ENCODE measurements around the gene NFXL1. TPM values are rescaled to one million over a fixed set of nuclear protein-coding genes. Genes with fewer than 3 reads are reported as not detected.
A peak's percentile ranks its signal among the peaks of the same experiment; 100 is the strongest.

The NFXL1 gene
- total RNA-seq, 4 donors from 2014 or later, result 10.8 to 21.6 (median 16.3) TPM

- TF ChIP-seq POLR2AphosphoS5 (IDR thresholded peaks at IDR 0.05), result no peak
- TF ChIP-seq EP300 (IDR thresholded peaks at IDR 0.05), result no peak
- TF ChIP-seq POLR2A (IDR thresholded peaks at IDR 0.05), result no peak
- no peak for TF ChIP-seq CTCF (IDR thresholded peaks at IDR 0.05)
- Histone ChIP-seq H3K27me3 (no peaks in the 10 kb centered on the region), H3K27ac (no peak overlapping the region), H3K4me3 (no peak overlapping the region), H3K9me3 (no peaks in the 10 kb centered on the region), H3K36me3 (no peaks in the 10 kb centered on the region), H3K4me1 (no peaks in the 10 kb centered on the region)
- WGBS, result 74% methylated on average over 10 of the region's 10 CpGs
- DNase-seq (ENCODE audit: low spot score in 2 of 2), result no peak
Observed at GRCh38 chr4:47942081-47942819, 27.9 kb upstream of the NFXL1 start.

GRCh38 chr4:47939456-47939855 lies 25.1 kb upstream of the NFXL1 start:
- TF ChIP-seq POLR2AphosphoS5 (IDR thresholded peaks at IDR 0.05) (no peak), EP300 (IDR thresholded peaks at IDR 0.05) (no peak), POLR2A (IDR thresholded peaks at IDR 0.05) (no peak), CTCF (IDR thresholded peaks at IDR 0.05) (no peak)
- 93% methylated on average over 5 of the region's 5 CpGs for WGBS
- Histone ChIP-seq H3K4me3 (no peak overlapping the region), H3K9me3 (no peaks in the 10 kb centered on the region), H3K27ac (no peak overlapping the region), H3K27me3 (no peaks in the 10 kb centered on the region), H3K36me3 (no peaks in the 10 kb centered on the region), H3K4me1 (no peaks in the 10 kb centered on the region)
- no peak for DNase-seq (ENCODE audit: low spot score in 2 of 2)

GRCh38 chr4:47936336-47936735 lies 22.0 kb upstream of the NFXL1 start:
- no peak for TF ChIP-seq POLR2A (IDR thresholded peaks at IDR 0.05)
- no peak for TF ChIP-seq POLR2AphosphoS5 (IDR thresholded peaks at IDR 0.05)
- TF ChIP-seq CTCF (IDR thresholded peaks at IDR 0.05), result no peak
- TF ChIP-seq EP300 (IDR thresholded peaks at IDR 0.05), result no peak
- DNase-seq (ENCODE audit: low spot score in 2 of 2), result no peak

GRCh38 chr4:47933840-47934239 lies 19.5 kb upstream of the NFXL1 start:
- H3K27me3 ChIP-seq, result no peaks in the 10 kb centered on the region
- no peak for DNase-seq (ENCODE audit: low spot score in 2 of 2)
- no peak overlapping the region for H3K27ac ChIP-seq
- WGBS, result under 1% methylated on average over 4 of the region's 4 CpGs
- TF ChIP-seq POLR2AphosphoS5 (IDR thresholded peaks at IDR 0.05) (no peak), EP300 (IDR thresholded peaks at IDR 0.05) (no peak), CTCF (IDR thresholded peaks at IDR 0.05) (peak; percentile 35 to 44), POLR2A (IDR thresholded peaks at IDR 0.05) (no peak)
- H3K4me3 ChIP-seq, result no peak overlapping the region
- H3K4me1 ChIP-seq, result peaks cover 3% of the 10 kb centered on the region
- H3K9me3 ChIP-seq, result no peaks in the 10 kb centered on the region
- no peaks in the 10 kb centered on the region for H3K36me3 ChIP-seq

More at GRCh38 chr4:47936336-47936735, 22.0 kb upstream of the NFXL1 start:
- no peaks in the 10 kb centered on the region for H3K9me3 ChIP-seq
- H3K27me3 ChIP-seq, result no peaks in the 10 kb centered on the region
- H3K4me1 ChIP-seq, result peaks cover 3% of the 10 kb centered on the region
- no peaks in the 10 kb centered on the region for H3K36me3 ChIP-seq
- 94% methylated on average over 6 of the region's 6 CpGs for WGBS
- no peak overlapping the region for H3K27ac ChIP-seq
- H3K4me3 ChIP-seq, result no peak overlapping the region

GRCh38 chr4:47930971-47931804 lies 16.8 kb upstream of the NFXL1 start:
- Histone ChIP-seq H3K9me3 (no peaks in the 10 kb centered on the region), H3K27ac (no peak overlapping the region), H3K4me1 (peaks cover 9% of the 10 kb centered on the region), H3K36me3 (no peaks in the 10 kb centered on the region), H3K27me3 (no peaks in the 10 kb centered on the region), H3K4me3 (no peak overlapping the region)
- 30% methylated on average over 2 of the region's 2 CpGs for WGBS
- no peak for TF ChIP-seq POLR2A (IDR thresholded peaks at IDR 0.05)
- TF ChIP-seq CTCF (IDR thresholded peaks at IDR 0.05), result no peak
- no peak for TF ChIP-seq POLR2AphosphoS5 (IDR thresholded peaks at IDR 0.05)
- TF ChIP-seq EP300 (IDR thresholded peaks at IDR 0.05), result no peak
- DNase-seq (ENCODE audit: low spot score in 2 of 2), result no peak
